HG03354 (cell line): ENCODE measurements around the gene PDE1C.
A peak's percentile ranks its signal among the peaks of the same experiment; 100 is the strongest.

Experiments
- ATAC-seq: cut with Tn5 transposase; IDR thresholded peaks from one replicate; pipeline ENCODE4 v1.9.1; 2021; ENCODE audit warnings: mild to moderate bottlenecking; ENCODE audit not compliant: unreplicated experiment, poor library complexity, severe bottlenecking

PDE1C gene

GRCh38 chr7:31919678-31920369 lies 150.4 kb downstream of the PDE1C start:
- ATAC-seq: no peak

- no peak for ATAC-seq
Measured at GRCh38 chr7:31918706-31919393, 151.4 kb downstream of the PDE1C start.

- no peak for ATAC-seq
Measured at GRCh38 chr7:31917256-31917655, 153.0 kb downstream of the PDE1C start.

- ATAC-seq: no peak
Measured at GRCh38 chr7:31910191-31910590, 160.0 kb downstream of the PDE1C start.

DNA sequence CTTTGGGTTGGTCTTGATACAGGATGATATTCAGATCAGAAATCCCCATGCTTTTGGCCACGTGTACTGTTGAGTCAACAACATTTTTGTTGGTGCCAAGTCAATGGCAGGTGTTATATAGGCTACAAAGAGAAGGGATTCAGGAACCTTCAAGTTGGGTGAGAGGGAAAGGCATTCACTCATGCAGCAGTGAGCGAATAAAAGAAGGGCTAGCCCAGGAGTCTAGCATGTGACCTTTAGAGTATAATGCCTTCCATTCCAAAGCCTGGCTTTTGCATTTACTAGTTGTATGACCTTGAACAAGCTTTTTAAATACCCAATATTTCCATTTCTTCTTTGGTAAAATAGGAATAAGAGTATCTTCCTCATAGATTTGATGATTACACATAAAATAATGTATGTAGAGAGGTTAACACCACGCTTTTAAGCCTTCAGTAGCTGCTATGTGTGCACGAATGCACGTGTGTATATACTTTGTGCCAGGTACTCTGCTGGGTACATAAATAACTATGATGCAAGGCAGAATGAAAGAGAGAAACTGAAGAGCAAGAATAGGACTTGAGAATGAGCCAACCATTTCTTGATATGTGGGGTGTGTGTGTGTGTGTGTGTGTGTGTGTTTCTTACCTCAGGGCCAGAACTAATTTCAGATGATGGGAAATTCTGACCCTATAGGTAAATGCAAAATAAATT lies 163.6 kb downstream of the PDE1C start:
- ATAC-seq: no peak

- no peak for ATAC-seq
Measured at GRCh38 chr7:31903962-31904361, 166.2 kb downstream of the PDE1C start.

GRCh38 chr7:31899356-31899927 lies 170.8 kb downstream of the PDE1C start:
- ATAC-seq: no peak

DNA sequence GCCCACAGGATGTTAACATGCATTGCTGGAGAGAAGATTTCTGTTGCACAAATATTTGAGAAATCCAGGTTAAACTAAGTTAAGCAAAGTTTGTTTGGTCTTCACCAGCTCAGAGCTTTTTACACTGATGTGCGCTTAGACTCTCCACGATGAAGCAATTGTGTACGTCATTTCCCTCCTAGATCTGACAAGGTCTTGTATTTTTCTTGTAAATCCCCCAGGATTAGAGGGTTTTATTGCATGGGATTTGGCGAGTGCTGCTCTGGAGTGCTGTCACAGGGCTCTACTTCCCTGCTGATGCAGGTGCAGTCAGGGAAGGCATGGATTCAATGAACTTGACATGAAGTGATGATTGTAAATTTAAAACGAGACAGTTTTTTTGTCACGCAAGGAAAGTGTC lies 173.3 kb downstream of the PDE1C start:
- ATAC-seq: no peak

DNA sequence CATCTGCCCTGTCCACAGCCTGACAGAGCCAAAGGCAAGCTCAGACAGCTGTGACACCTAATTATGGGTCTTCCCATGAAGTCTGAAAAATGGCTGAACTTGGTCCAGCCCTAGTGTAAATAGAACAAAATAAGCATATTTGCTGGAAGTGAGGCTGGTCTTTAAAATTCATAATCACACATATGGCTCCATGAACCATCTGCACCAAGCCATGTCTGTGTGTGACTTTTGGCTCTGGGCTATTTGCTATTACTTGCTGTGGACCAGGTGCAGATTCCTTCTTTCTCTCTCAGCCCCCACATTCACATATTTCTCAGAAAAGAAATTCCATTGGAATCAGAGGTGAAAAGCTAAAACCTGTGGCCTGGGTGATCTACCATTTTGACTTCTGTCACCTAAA lies 175.9 kb downstream of the PDE1C start:
- ATAC-seq: no peak

GRCh38 chr7:31893365-31893764 lies 176.8 kb downstream of the PDE1C start:
- no peak for ATAC-seq

GRCh38 chr7:31892099-31892829 lies 177.9 kb downstream of the PDE1C start:
- peak; percentile 90 for ATAC-seq

DNA sequence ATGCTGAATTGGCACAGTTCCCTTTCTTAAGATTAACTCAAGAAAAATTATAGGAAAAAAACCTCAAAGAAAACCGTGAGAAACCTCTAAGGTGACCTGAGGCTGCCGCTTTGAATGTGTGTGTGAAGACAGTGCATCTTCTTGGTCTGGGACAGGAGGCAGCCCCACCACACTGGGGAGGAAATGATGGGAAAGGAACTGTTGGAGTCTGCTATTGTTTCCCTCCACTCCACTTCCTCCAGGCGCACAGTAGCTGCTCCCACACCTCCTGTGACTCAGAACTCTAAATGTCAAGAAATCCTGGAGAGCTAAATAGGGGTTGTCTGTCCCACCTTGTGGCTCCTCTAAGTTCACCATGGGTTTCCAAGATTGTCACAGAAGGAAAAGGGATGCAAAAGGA lies 179.4 kb downstream of the PDE1C start:
- no peak for ATAC-seq

DNA sequence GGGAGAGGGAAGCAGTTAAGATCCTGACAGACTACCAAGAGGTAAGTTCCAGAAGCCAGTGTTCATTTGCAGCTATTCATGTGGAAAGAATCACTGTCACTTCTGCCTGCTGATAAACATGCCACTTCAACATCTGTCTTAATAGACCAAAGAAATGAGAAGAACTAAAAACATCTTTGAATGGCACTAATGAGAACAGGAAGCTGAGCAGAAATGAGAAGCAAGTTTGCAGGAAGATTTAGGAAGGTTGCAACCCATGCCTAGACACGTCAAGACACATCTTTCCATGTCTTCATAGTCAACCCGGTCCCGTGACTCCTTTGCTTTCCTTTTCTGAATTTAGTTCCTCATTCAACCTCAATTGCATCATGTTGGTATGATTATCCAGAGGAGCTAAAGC lies 180.0 kb downstream of the PDE1C start:
- no peak for ATAC-seq

GRCh38 chr7:31887006-31887405 lies 183.2 kb downstream of the PDE1C start:
- no peak for ATAC-seq

- ATAC-seq: no peak
Measured at GRCh38 chr7:31885171-31885570, 185.0 kb downstream of the PDE1C start.

DNA sequence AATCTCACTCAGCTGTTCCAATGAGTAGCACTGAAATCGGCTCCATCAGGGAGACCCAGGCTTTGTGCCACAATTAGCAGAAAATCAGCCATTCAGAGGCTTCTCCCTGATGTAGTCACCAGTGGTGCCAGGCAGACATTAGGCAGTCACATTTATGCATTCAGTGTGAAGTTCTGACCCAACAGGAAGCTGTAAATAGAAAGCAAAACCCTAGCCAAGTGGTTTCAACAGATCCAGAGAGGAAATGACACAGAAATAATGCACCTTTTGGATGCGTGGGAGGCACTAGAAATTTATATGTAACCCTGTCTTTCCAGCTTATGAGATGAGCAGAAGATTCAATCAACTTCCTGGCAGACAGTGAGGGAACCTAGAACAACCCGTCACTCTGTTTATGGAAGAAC lies 186.4 kb downstream of the PDE1C start:
- ATAC-seq: peak; percentile 92

DNA sequence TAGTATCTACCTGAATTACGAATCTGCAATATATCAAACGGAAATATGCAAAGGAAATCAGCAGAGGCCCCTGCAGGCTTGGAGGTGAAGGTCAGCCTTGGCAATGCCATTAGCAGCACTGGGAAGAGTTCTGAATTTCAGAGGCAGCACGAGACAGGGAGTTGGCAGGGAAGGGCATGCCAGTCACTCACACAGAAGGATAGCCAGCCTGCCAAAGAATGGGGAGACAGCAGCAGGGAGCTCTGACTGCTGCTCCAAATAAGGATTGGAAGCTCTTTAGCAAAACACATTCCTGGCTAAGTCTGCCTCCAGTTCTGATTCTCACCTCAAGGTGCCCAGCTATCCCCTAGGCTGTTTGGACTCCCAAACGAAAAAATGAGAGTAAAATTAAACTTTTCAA lies 188.0 kb downstream of the PDE1C start:
- no peak for ATAC-seq

DNA sequence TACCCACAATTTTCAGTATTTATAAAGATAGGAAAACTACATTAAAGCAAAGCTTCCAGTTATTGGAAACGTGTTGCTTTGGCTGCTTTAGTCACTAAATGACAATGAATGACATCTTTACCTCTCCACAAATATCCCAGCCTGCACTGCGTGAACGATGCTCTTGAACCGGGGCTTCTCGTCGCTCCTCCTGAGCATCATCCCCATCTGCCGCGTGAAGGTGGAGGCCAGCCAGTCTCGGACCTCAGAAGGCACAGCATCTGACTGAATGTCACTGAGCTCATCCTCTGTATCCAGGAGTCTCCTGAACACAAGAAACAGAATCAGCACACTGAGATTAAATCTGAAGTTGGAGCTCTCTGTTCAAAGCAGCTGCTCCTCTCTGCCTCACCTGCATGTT lies 191.3 kb downstream of the PDE1C start:
- ATAC-seq: no peak

DNA sequence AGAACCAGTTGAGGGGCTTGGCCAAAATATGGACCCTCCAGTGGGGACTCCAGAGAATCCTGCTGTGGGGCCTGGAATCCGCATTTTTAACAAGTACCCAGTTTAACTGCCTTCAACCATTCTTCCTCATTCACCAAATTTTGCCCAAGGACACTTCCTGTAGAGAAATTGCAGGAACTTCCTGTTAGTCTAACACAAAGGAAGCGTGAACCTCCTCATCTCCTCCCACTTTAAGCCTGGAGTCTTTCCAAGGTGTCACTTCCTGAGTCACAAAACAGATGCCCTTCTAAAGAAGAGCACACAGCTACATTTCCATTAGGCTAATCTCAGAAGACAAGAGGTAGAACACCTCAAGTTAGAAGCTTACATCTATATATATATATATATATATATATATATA lies 194.8 kb downstream of the PDE1C start:
- ATAC-seq: no peak
